GM12872 (cell line): ENCODE measurements around the gene CCDC87.

ENCODE experiments used
- CTCF ChIP-seq: IDR thresholded peaks from 3 replicates; pipeline ENCODE4 v1.5.1; 2011; ENCODE audit warnings: low read depth, mild to moderate bottlenecking, low read length, moderate library complexity; ENCODE audit not compliant: insufficient read depth

CCDC87 gene

GRCh38 chr11:66561178-66561974, 31.5 kb downstream of the CCDC87 start:
- TF ChIP-seq CTCF, result no peak

GRCh38 chr11:66559866-66560676, 32.8 kb downstream of the CCDC87 start:
- TF ChIP-seq CTCF, result no peak

GRCh38 chr11:66559142-66559865, 33.6 kb downstream of the CCDC87 start:
- no peak for TF ChIP-seq CTCF

- no peak for TF ChIP-seq CTCF
Measured at GRCh38 chr11:66557733-66558326, 35.0 kb downstream of the CCDC87 start.

GRCh38 chr11:66556086-66556485, 36.8 kb downstream of the CCDC87 start:
- no peak for TF ChIP-seq CTCF

GRCh38 chr11:66555416-66555815, 37.4 kb downstream of the CCDC87 start:
- no peak for TF ChIP-seq CTCF

GRCh38 chr11:66554602-66555001, 38.3 kb downstream of the CCDC87 start:
- TF ChIP-seq CTCF, result no peak
